H9 (cell line): Measurements from ENCODE around the gene PRAME. TPM values are rescaled to one million over a fixed set of nuclear protein-coding genes. Genes with fewer than 3 reads are reported as not detected.

Experiments used
- DNase-seq: peaks from one replicate; pipeline ENCODE4 v3.0.0-alpha.2; 2017
- H2AFZ ChIP-seq: one replicate; pipeline ENCODE4 v1.6.1; 2013; ENCODE audit warnings: mild to moderate bottlenecking, low read length, control low read depth, moderate library complexity
- H2AK5ac ChIP-seq: 2 replicates; pipeline ENCODE4 v1.6.1; 2013; ENCODE audit warnings: low read length, control low read depth, mixed read lengths; ENCODE audit not compliant: insufficient read length
- H2BK120ac ChIP-seq: one replicate; pipeline ENCODE4 v1.6.1; 2013; ENCODE audit warnings: low read depth, mild to moderate bottlenecking, low read length, control low read depth, inconsistent platforms; ENCODE audit not compliant: poor library complexity, severe bottlenecking
- H2BK12ac ChIP-seq: 2 replicates; pipeline ENCODE4 v1.6.1; 2013; ENCODE audit warnings: low read length, control low read depth, mixed read lengths, low read depth; ENCODE audit not compliant: insufficient read length
- H2BK15ac ChIP-seq: 2 replicates; pipeline ENCODE4 v1.6.1; 2013; ENCODE audit warnings: low read depth, low read length, control low read depth
- H2BK20ac ChIP-seq: one replicate; pipeline ENCODE4 v1.6.1; 2013; ENCODE audit warnings: low read depth, mild to moderate bottlenecking, low read length, control low read depth, inconsistent platforms; ENCODE audit not compliant: poor library complexity, severe bottlenecking
- H2BK5ac ChIP-seq: 2 replicates; pipeline ENCODE4 v1.6.1; 2013; ENCODE audit warnings: low read length, control low read depth, mixed read lengths; ENCODE audit not compliant: insufficient read length
- H3K14ac ChIP-seq: 2 replicates; pipeline ENCODE4 v1.6.1; 2013; ENCODE audit warnings: low read length, control low read depth; ENCODE audit not compliant: insufficient read depth
- H3K18ac ChIP-seq: 2 replicates; pipeline ENCODE4 v1.6.1; 2013; ENCODE audit warnings: low read depth, mild to moderate bottlenecking, mixed read lengths, low read length, control low read depth; ENCODE audit not compliant: insufficient read length
- H3K23ac ChIP-seq: 2 replicates; pipeline ENCODE4 v1.6.1; 2013; ENCODE audit warnings: low read length, control low read depth, mixed read lengths, low read depth; ENCODE audit not compliant: insufficient read length
- H3K23me2 ChIP-seq: 2 replicates; pipeline ENCODE4 v1.6.1; 2013; ENCODE audit warnings: low read depth, mild to moderate bottlenecking, mixed read lengths, low read length, control low read depth; ENCODE audit not compliant: insufficient read length, poor library complexity, severe bottlenecking
- H3K27ac ChIP-seq: 2 replicates; pipeline ENCODE4 v1.5.1; 2013; ENCODE audit warnings: low read length, control low read depth, mixed read lengths, low read depth; ENCODE audit not compliant: insufficient read length
- H3K27me3 ChIP-seq: 2 replicates; pipeline ENCODE4 v1.6.1; 2013; ENCODE audit warnings: low read length, control low read depth, inconsistent platforms; ENCODE audit not compliant: insufficient read depth
- H3K4ac ChIP-seq: 2 replicates; pipeline ENCODE4 v1.6.1; 2013; ENCODE audit warnings: low read depth, mild to moderate bottlenecking, control low read depth, inconsistent platforms, low read length, moderate library complexity
- H3K4me1 ChIP-seq: 2 replicates; pipeline ENCODE4 v1.6.1; 2013; ENCODE audit warnings: low read length, control low read depth, inconsistent platforms; ENCODE audit not compliant: insufficient read depth
- H3K4me2 ChIP-seq: 2 replicates; pipeline ENCODE4 v1.6.1; 2013; ENCODE audit warnings: low read length, control low read depth, mixed read lengths; ENCODE audit not compliant: insufficient read length, insufficient read depth
- H3K56ac ChIP-seq: 2 replicates; pipeline ENCODE4 v1.6.1; 2013; ENCODE audit warnings: low read depth, mild to moderate bottlenecking, mixed read lengths, low read length, control low read depth; ENCODE audit not compliant: insufficient read length
- H3K79me1 ChIP-seq: 2 replicates; pipeline ENCODE4 v1.6.1; 2013; ENCODE audit warnings: low read depth, mild to moderate bottlenecking, moderate library complexity, low read length, control low read depth, inconsistent platforms; ENCODE audit not compliant: insufficient read depth, poor library complexity, severe bottlenecking
- H3K79me2 ChIP-seq: 2 replicates; pipeline ENCODE4 v1.6.1; 2013; ENCODE audit warnings: low read length, control low read depth, inconsistent platforms; ENCODE audit not compliant: insufficient read depth
- H3K9ac ChIP-seq: 2 replicates; pipeline ENCODE4 v1.6.1; 2013; ENCODE audit warnings: low read length, control low read depth, mixed read lengths; ENCODE audit not compliant: insufficient read length; ENCODE audit errors: extremely low read depth
- H3K9me3 ChIP-seq: one replicate; pipeline ENCODE4 v1.6.1; 2013; ENCODE audit warnings: low read depth, low read length, inconsistent platforms; ENCODE audit not compliant: control insufficient read depth
- H3T11ph ChIP-seq: one replicate; pipeline ENCODE4 v1.6.1; 2013; ENCODE audit warnings: mild to moderate bottlenecking, low read length, control low read depth, inconsistent platforms
- H4K20me1 ChIP-seq: one replicate; pipeline ENCODE4 v1.6.1; 2013; ENCODE audit not compliant: control insufficient read depth, insufficient read length, insufficient read depth
- H4K5ac ChIP-seq: 2 replicates; pipeline ENCODE4 v1.6.1; 2013; ENCODE audit warnings: low read depth, mild to moderate bottlenecking, mixed read lengths, low read length, control low read depth; ENCODE audit not compliant: insufficient read length
- H4K8ac ChIP-seq: replicated peaks from 2 replicates; pipeline ENCODE4 v1.6.1; 2013; ENCODE audit warnings: low read length, control low read depth, mixed read lengths, low read depth; ENCODE audit not compliant: insufficient read length
- H4K91ac ChIP-seq: 2 replicates; pipeline ENCODE4 v1.6.1; 2013; ENCODE audit warnings: low read depth, mild to moderate bottlenecking, moderate library complexity, mixed read lengths, low read length, control low read depth; ENCODE audit not compliant: insufficient read length
- H3K27ac Mint-ChIP-seq, 3 experiments: 2 replicates in 2 of 3; 3 replicates in 1 of 3; pipeline ENCODE4 v1.8.0; 2020 to 2021; ENCODE audit warnings: mixed read lengths in 3 of 3, mild to moderate bottlenecking in 1 of 3, moderate library complexity in 1 of 3
- H3K27me3 Mint-ChIP-seq: 2 replicates; pipeline ENCODE4 v1.8.0; 2021; ENCODE audit warnings: low read depth, mild to moderate bottlenecking, moderate library complexity, mixed read lengths
- H3K36me3 Mint-ChIP-seq, 3 experiments: 2 replicates in 2 of 3; 3 replicates in 1 of 3; pipeline ENCODE4 v1.8.0; 2020 to 2021; ENCODE audit warnings: low read depth in 3 of 3, mixed read lengths in 3 of 3; ENCODE audit not compliant: insufficient read depth in 1 of 3
- H3K4me1 Mint-ChIP-seq, 2 experiments: 2 replicates each; pipeline ENCODE4 v1.8.0; 2020; ENCODE audit warnings: mixed read lengths in 2 of 2
- H3K4me3 Mint-ChIP-seq, 2 experiments: 2 replicates in 1 of 2; 3 replicates in 1 of 2; pipeline ENCODE4 v1.8.0; 2020 to 2021; ENCODE audit warnings: mild to moderate bottlenecking in 2 of 2, mixed read lengths in 2 of 2, moderate library complexity in 1 of 2
- H3K9me3 Mint-ChIP-seq, 2 experiments: 2 replicates in 1 of 2; 3 replicates in 1 of 2; pipeline ENCODE4 v1.8.0; 2020; ENCODE audit warnings: mild to moderate bottlenecking in 2 of 2, mixed read lengths in 2 of 2, moderate library complexity in 1 of 2
- CTCF ChIP-seq: fragments of 200-600 bp; sonication (generic); conservative IDR thresholded peaks from 3 replicates; pipeline ENCODE4 v1.8.0; 2021; ENCODE audit warnings: antibody characterized with exemption, mild to moderate bottlenecking
- WGBS: extraction: QIAGEN DNeasy Blood & Tissue Kit; methylation state at CpG from one replicate; pipeline ENCODE4 v1.1.7; 2013; ENCODE audit warnings: missing lambda C conversion rate, low lambda C conversion rate, mixed read lengths; ENCODE audit not compliant: insufficient read length; ENCODE audit errors: extremely low coverage; 5-methylcytosine and 5-hydroxymethylcytosine counted together
- total RNA-seq: library from RNA; stranded (reverse); gene quantifications from 2 replicates; pipeline ENCODE4 v1.2.1, GENCODE V29; 2021

PRAME gene
- total RNA-seq, 1 experiment from 2014 or later = 0.31 TPM

GRCh38 chr22:22571429-22571828 is 12.4 kb upstream of the PRAME start:
- Histone ChIP-seq H2AFZ (no peak overlapping the region), H4K20me1 (no peaks in the 10 kb centered on the region), H2BK120ac (no peak overlapping the region), H3K9me3 (no peaks in the 10 kb centered on the region), H2AK5ac (no peak overlapping the region), H4K5ac (no peak overlapping the region), H3K79me1 (no peaks in the 10 kb centered on the region), H3K27me3 (peaks cover 38% of the 10 kb centered on the region; the same call in 1 of the 2 replicates), H3K4me1 (no peaks in the 10 kb centered on the region), H3K14ac (no peak overlapping the region), H3K27ac (no peak overlapping the region), H2BK12ac (no peak overlapping the region), H3K9ac (no peak overlapping the region), H3K79me2 (no peaks in the 10 kb centered on the region), H2BK5ac (no peak overlapping the region), H4K91ac (no peak overlapping the region), H3K56ac (no peak overlapping the region), H2BK20ac (no peak overlapping the region), H2BK15ac (no peak overlapping the region), H3K18ac (no peak overlapping the region), H3K4me2 (no peak overlapping the region), H3K23ac (no peak overlapping the region), H3K23me2 (no peaks in the 10 kb centered on the region), H4K8ac (no peak overlapping the region), H3K4ac (no peak overlapping the region), H3T11ph (no peak overlapping the region)
- H3K9me3 Mint-ChIP-seq = peaks cover 2 to 3% of the 10 kb centered on the region in 2 experiments; a peak in 3 of 5 replicates
- no peaks in the 10 kb centered on the region for H3K36me3 Mint-ChIP-seq
- no peak overlapping the region for H3K4me3 Mint-ChIP-seq
- TF ChIP-seq CTCF = no peak
- H3K27me3 Mint-ChIP-seq = peaks cover 100% of the 10 kb centered on the region
- no CpG with 5 or more reads among the region's 6 CpGs for WGBS
- no peak for DNase-seq
- no peak overlapping the region for H3K27ac Mint-ChIP-seq
- H3K4me1 Mint-ChIP-seq = no peaks in the 10 kb centered on the region
